KG1 (cell line): ENCODE data around the gene PTPRM.
"Not testable (repeated sequence)": the region's sequence is repeated elsewhere in the genome, so short reads cannot be mapped to it uniquely, and the experiment has no call there.

Experiments
- DNase-seq: peaks from one replicate; lab custom pipeline; 2025; lab: John Stamatoyannopoulos, UW

Gene PTPRM

GRCh38 chr18:7727361-7728076 lies 160.4 kb downstream of the PTPRM start:
- no peak for DNase-seq

- DNase-seq = no peak
Measured at GRCh38 chr18:7728297-7728696, 161.2 kb downstream of the PTPRM start.

GRCh38 chr18:7729868-7730267 lies 162.8 kb downstream of the PTPRM start:
- no peak for DNase-seq

- DNase-seq = no peak
Measured at GRCh38 chr18:7730682-7731081, 163.6 kb downstream of the PTPRM start.

- DNase-seq = no peak
Measured at GRCh38 chr18:7733642-7734041, 166.5 kb downstream of the PTPRM start.

- no peak for DNase-seq
Measured at GRCh38 chr18:7735196-7735595, 168.1 kb downstream of the PTPRM start.

GRCh38 chr18:7735626-7736175 lies 168.6 kb downstream of the PTPRM start:
- DNase-seq = no peak

- DNase-seq = not testable (repeated sequence)
Measured at GRCh38 chr18:7736526-7736925, 169.4 kb downstream of the PTPRM start.

GRCh38 chr18:7737550-7737949 lies 170.4 kb downstream of the PTPRM start:
- no peak for DNase-seq

- DNase-seq = no peak
Measured at GRCh38 chr18:7740821-7741220, 173.7 kb downstream of the PTPRM start.

GRCh38 chr18:7741640-7742039 lies 174.5 kb downstream of the PTPRM start:
- DNase-seq = no peak

- no peak for DNase-seq
Measured at GRCh38 chr18:7742224-7742623, 175.1 kb downstream of the PTPRM start.

GRCh38 chr18:7743256-7743655 lies 176.1 kb downstream of the PTPRM start:
- no peak for DNase-seq

- DNase-seq = no peak
Measured at GRCh38 chr18:7746106-7746505, 179.0 kb downstream of the PTPRM start.

GRCh38 chr18:7748251-7749007 lies 181.3 kb downstream of the PTPRM start:
- DNase-seq = no peak

GRCh38 chr18:7749008-7749405 lies 181.9 kb downstream of the PTPRM start:
- DNase-seq = no peak

GRCh38 chr18:7749510-7749981 lies 182.4 kb downstream of the PTPRM start:
- DNase-seq = no peak

- DNase-seq = no peak
Measured at GRCh38 chr18:7750095-7750663, 183.1 kb downstream of the PTPRM start.

- DNase-seq = no peak
Measured at GRCh38 chr18:7750966-7751365, 183.8 kb downstream of the PTPRM start.

GRCh38 chr18:7754258-7754657 lies 187.1 kb downstream of the PTPRM start:
- DNase-seq = no peak

- no peak for DNase-seq
Measured at GRCh38 chr18:7754725-7755181, 187.6 kb downstream of the PTPRM start.

GRCh38 chr18:7755753-7756475 lies 188.8 kb downstream of the PTPRM start:
- DNase-seq = no peak
